Small intestine (tissue), 7 donors: ENCODE results near the gene PCDHA12. TPM values are rescaled to one million over a fixed set of nuclear protein-coding genes. Genes with fewer than 3 reads are reported as not detected.

Experiments
- DNase-seq, 2 donors: peaks; one replicate each; pipeline versions ENCODE4 v3.0.0 to v3.0.0-alpha.2; 2013
- FAIRE-seq: peaks from 2 replicates; lab custom pipeline; 2012; peaks lifted over from hg19 to GRCh38; lab: Jason Lieb, UNC
- H3K27ac ChIP-seq, 3 donors: one replicate each; pipeline ENCODE4 v1.5.1; 2013; ENCODE audit warnings: low read length in 2 of 3, mild to moderate bottlenecking in 2 of 3, control low read depth in 1 of 3, inconsistent platforms in 1 of 3, low read depth in 1 of 3, moderate library complexity in 1 of 3
- H3K27me3 ChIP-seq, 3 donors: one replicate each; pipeline ENCODE4 v1.6.1; 2013; ENCODE audit warnings: low read length in 3 of 3, inconsistent platforms in 1 of 3; ENCODE audit not compliant: control insufficient read depth in 3 of 3, insufficient read depth in 3 of 3
- H3K36me3 ChIP-seq, 3 donors: one replicate each; pipeline ENCODE4 v1.6.1; 2013; ENCODE audit warnings: low read length in 3 of 3, inconsistent platforms in 1 of 3, low read depth in 1 of 3, mild to moderate bottlenecking in 1 of 3, moderate library complexity in 1 of 3; ENCODE audit not compliant: control insufficient read depth in 3 of 3, insufficient read depth in 2 of 3
- H3K4me1 ChIP-seq, 3 donors: one replicate each; pipeline ENCODE4 v1.6.1; 2013; ENCODE audit warnings: low read length in 2 of 3, inconsistent platforms in 1 of 3, low read depth in 1 of 3, mild to moderate bottlenecking in 1 of 3, moderate library complexity in 1 of 3; ENCODE audit not compliant: control insufficient read depth in 3 of 3, insufficient read depth in 2 of 3
- H3K4me3 ChIP-seq, 3 donors: one replicate each; pipeline ENCODE4 v1.5.1; 2013; ENCODE audit warnings: low read length in 3 of 3, control low read depth in 1 of 3, inconsistent platforms in 1 of 3, low read depth in 1 of 3, mild to moderate bottlenecking in 1 of 3, moderate library complexity in 1 of 3
- H3K9me3 ChIP-seq, 2 donors: one replicate each; pipeline ENCODE4 v1.6.1; 2013; ENCODE audit warnings: low read depth in 1 of 2, low read length in 1 of 2; ENCODE audit not compliant: control insufficient read depth in 2 of 2, insufficient read depth in 1 of 2
- WGBS, 3 donors: extraction: QIAGEN DNeasy Blood & Tissue Kit; methylation state at CpG; one replicate each; pipeline ENCODE4 v1.1.7; 2013; 5-methylcytosine and 5-hydroxymethylcytosine counted together
- polyA plus RNA-seq, 4 donors: library from polyadenylated mRNA; stranded (reverse) in 3 of 4; unstranded in 1 of 4; fragments of 200-250 nt in 3 of 4; fragments of 120-200 nt in 1 of 4; gene quantifications; one replicate each; pipeline versions ENCODE4 v1.2.1 to v1.2.3, GENCODE V29; 2013
- donor health status: healthy with polysubstance abuse.
- donor health status: control.
- donor health status: control.
- donor health status: Bipolar disorder and iron deficiency.
- donor health status: healthy.

PCDHA12 gene
- polyA plus RNA-seq, 4 donors, result 0.01 to 0.03 TPM; not detected in 2

GRCh38 chr5:140877262-140877581 lies 2.1 kb downstream of the PCDHA12 start:
- Histone ChIP-seq H3K4me3 (no peak overlapping the region), H3K36me3 (no peaks in the 10 kb centered on the region), H3K9me3 (peaks cover 1 to 34% of the 10 kb centered on the region in 2 donors), H3K27me3 (peaks cover 0 to 6% (median 0%) of the 10 kb centered on the region in 3 donors), H3K27ac (no peak overlapping the region), H3K4me1 (no peaks in the 10 kb centered on the region)
- WGBS, 3 donors, result 54 to 76% (median 67%) methylated on average over 37 of the region's 37 CpGs
- FAIRE-seq (no peak), DNase-seq (no peak)

DNA sequence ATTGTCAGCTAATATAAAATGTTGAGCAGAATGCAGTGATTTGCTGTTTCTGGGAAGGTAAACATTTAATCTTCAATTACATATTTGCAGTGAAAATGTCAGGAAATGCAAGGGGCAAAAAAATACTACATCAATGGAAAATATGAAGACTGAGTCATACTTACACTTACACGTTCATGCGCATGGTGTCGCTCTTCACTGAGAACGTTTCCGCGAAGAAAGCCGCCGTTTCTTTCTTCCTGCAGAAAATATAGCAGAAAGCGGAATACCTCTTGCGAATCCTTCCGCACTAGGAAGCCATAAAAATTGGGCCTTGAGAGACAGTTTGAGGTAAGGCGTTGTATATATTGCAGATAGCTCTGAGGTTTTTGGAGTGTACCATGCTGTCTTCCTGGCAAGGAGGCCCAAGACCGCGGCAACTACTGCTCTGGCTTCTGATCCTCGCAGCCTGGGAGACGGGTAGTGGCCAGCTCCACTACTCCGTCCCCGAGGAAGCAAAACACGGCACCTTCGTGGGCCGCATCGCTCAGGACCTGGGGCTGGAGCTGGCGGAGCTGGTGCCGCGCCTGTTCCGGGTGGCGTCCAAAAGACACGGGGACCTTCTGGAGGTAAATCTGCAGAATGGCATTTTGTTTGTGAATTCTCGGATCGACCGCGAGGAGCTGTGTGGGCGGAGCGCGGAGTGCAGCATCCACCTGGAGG lies 6.9 kb downstream of the PCDHA12 start, which contains the start of gene PCDHA13:
TSS of gene PCDHA13 (plus strand) at position 236 of the 702 bp plus-strand sequence. CDS start at position 381, 145 bp downstream.
- DNase-seq (no peak), FAIRE-seq (no peak)
- Histone ChIP-seq H3K4me3 (no peak within 1 kb of the TSS), H3K9me3 (peaks cover 1 to 36% of the 10 kb centered on the region in 2 donors), H3K36me3 (no peaks in the 10 kb centered on the region), H3K27me3 (peaks cover 0 to 7% (median 0%) of the 10 kb centered on the region in 3 donors), H3K27ac (no peak within 1 kb of the TSS), H3K4me1 (no peaks in the 10 kb centered on the region)
- WGBS, 3 donors, result 16 to 42% (median 35%) methylated on average over 30 to 35 of the region's 35 CpGs

- DNase-seq (no peak), FAIRE-seq (no peak)
- Histone ChIP-seq H3K27ac (no peak overlapping the region), H3K27me3 (peaks cover 0 to 6% (median 0%) of the 10 kb centered on the region in 3 donors), H3K4me1 (no peaks in the 10 kb centered on the region), H3K9me3 (peaks cover 0 to 31% of the 10 kb centered on the region in 2 donors), H3K4me3 (no peak overlapping the region), H3K36me3 (no peaks in the 10 kb centered on the region)
- WGBS, 3 donors, result 23 to 41% (median 30%) methylated on average over 12 of the region's 12 CpGs
Observed at GRCh38 chr5:140882591-140882899, 7.4 kb downstream of the PCDHA12 start.

DNA sequence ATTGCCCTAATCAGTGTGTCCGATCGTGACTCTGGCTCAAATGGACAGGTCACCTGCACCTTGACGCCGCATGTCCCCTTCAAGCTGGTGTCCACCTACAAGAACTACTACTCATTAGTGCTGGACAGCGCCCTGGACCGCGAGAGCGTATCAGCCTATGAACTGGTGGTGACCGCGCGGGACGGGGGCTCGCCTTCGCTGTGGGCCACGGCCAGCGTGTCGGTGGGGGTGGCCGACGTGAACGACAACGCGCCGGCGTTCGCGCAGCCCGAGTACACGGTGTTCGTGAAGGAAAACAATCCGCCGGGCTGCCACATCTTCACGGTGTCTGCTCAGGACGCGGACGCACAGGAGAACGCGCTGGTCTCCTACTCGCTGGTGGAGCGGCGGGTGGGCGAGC lies 8.3 kb downstream of the PCDHA12 start:
- Histone ChIP-seq H3K4me3 (no peak overlapping the region), H3K27ac (no peak overlapping the region), H3K9me3 (peaks cover 0 to 30% of the 10 kb centered on the region in 2 donors), H3K4me1 (no peaks in the 10 kb centered on the region), H3K36me3 (no peaks in the 10 kb centered on the region), H3K27me3 (peaks cover 0 to 6% (median 0%) of the 10 kb centered on the region in 3 donors)
- no peak for FAIRE-seq
- DNase-seq, result no peak
- WGBS, 3 donors, result 52 to 74% (median 63%) methylated on average over 28 to 41 of the region's 41 CpGs

GRCh38 chr5:140883927-140884697 lies 9.0 kb downstream of the PCDHA12 start:
- Histone ChIP-seq H3K27ac (no peak overlapping the region), H3K4me3 (no peak overlapping the region), H3K27me3 (peaks cover 0 to 6% (median 0%) of the 10 kb centered on the region in 3 donors), H3K4me1 (no peaks in the 10 kb centered on the region), H3K9me3 (peaks cover 0 to 30% of the 10 kb centered on the region in 2 donors), H3K36me3 (no peaks in the 10 kb centered on the region)
- no peak for FAIRE-seq
- no peak for DNase-seq
- WGBS, 3 donors, result 48 to 68% (median 63%) methylated on average over 71 to 79 of the region's 79 CpGs

DNA sequence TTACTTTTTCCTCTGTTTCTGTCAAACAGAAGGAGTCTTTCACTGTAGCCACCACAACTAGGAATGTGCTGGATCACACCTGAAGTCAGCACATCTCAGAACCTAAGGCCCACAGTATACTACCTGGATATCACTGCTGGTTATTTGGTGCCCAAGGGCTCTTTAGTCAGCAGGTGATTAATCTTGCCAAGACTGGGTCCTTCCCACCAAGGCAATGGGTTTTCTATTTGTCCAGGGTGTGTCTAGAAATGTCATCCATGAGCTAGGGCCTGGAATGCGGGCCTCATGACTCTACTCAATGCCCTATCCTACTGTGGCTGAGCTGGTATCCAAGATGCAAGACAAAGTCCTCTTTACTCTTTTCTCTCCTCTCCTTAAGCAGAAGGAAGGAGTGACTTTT lies 41.2 kb downstream of the PCDHA12 start:
- no peak for FAIRE-seq
- H3K9me3 ChIP-seq, result peaks cover 0 to 16% of the 10 kb centered on the region in 2 donors
- H3K4me3 ChIP-seq, result no peak overlapping the region
- no peaks in the 10 kb centered on the region for H3K4me1 ChIP-seq
- no peak for DNase-seq
- WGBS, 3 donors, result 75 to 83% (median 77%) methylated on average over 1 of the region's 1 CpG
- H3K36me3 ChIP-seq, result no peaks in the 10 kb centered on the region
- H3K27ac ChIP-seq, result no peak overlapping the region
- peaks cover 0 to 2% (median 0%) of the 10 kb centered on the region in 3 donors for H3K27me3 ChIP-seq

DNA sequence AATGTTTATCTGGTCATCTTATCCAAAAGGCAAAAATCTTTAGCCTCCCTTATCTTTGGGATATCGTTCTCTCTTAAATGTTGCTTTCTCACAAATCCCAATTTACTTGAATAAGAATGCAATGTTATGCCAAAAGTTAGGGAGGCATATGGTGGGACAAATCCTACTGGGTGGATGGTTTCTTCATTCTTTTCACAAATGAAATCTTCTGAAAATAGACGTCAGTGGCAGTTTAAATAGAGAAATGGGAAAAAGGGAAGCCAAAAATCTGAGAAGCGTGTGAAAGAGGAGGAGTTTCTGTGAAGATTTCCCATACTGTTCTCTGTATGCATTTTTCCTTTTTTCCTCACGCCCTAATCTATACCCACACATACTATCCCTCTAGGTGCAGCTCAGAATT lies 48.5 kb downstream of the PCDHA12 start:
- H3K27me3 ChIP-seq, result peaks cover 0 to 28% (median 17%) of the 10 kb centered on the region in 3 donors
- DNase-seq, result no peak
- no peak overlapping the region for H3K4me3 ChIP-seq
- no peaks in the 10 kb centered on the region for H3K4me1 ChIP-seq
- H3K9me3 ChIP-seq, result peaks cover 2 to 15% of the 10 kb centered on the region in 2 donors
- no peak overlapping the region for H3K27ac ChIP-seq
- 57 to 68% (median 60%) methylated on average over 4 of the region's 4 CpGs for WGBS, 3 donors
- no peaks in the 10 kb centered on the region for H3K36me3 ChIP-seq
- no peak for FAIRE-seq

- Histone ChIP-seq H3K36me3 (no peaks in the 10 kb centered on the region), H3K27ac (no peak within 1 kb of the TSS), H3K9me3 (peaks cover 2 to 15% of the 10 kb centered on the region in 2 donors), H3K4me1 (no peaks in the 10 kb centered on the region), H3K27me3 (peaks cover 0 to 30% (median 19%) of the 10 kb centered on the region in 3 donors), H3K4me3 (peak within 1 kb of the TSS in 2 of 3 donors; percentile 2 to 25)
- no peak for DNase-seq
- 4 to 18% (median 13%) methylated on average over 41 of the region's 41 CpGs for WGBS, 3 donors
- no peak for FAIRE-seq
Observed at GRCh38 chr5:140925806-140926442, 50.8 kb downstream of the PCDHA12 start, which contains the start of gene PCDHAC1. TSS of gene PCDHAC1 (plus strand) at chr5:140926299. CDS start at chr5:140926893, 594 bp downstream.
